Measurements from ENCODE around the gene TPP1.

TPP1 gene

DNA sequence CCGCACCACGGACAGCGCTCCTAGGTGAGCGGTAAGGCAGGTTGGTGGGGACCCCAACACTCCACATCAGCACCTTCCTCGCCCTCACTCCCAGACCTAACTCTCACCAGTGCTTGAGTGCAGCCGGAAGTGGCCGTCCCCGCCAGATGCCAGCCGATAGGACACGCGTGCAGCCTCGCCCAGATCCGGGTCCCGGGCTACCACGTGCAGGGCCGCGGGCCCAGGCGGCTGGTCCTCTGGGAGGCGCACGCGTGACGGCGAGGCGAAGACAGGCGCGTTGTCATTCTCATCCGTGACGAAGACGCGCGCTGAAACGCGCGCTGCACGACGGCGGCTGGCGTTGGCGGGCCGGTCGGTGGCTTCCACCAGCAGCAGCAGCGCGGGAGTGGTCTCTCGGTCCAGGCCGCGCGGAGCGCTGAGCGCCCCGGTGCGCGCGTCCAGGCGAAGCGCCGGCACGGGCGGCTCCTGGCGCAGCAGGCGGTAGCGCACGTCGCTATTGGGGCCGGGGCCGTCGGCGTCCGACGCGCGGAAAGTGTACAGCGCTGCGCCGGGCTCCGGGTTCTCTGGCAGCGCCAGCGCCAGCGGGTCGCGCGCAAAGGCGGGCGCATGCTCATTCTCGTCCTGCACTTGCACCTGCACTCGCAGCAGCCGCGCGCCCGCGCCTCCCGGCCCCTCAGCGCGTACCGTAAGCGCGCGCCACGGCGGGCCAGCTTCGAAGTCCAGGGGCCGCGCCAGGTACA is 10.8 kb upstream of the TPP1 start:
- DNase-seq (ENCODE audit: low read depth) = no peak
- TF ChIP-seq, protein P1, sequence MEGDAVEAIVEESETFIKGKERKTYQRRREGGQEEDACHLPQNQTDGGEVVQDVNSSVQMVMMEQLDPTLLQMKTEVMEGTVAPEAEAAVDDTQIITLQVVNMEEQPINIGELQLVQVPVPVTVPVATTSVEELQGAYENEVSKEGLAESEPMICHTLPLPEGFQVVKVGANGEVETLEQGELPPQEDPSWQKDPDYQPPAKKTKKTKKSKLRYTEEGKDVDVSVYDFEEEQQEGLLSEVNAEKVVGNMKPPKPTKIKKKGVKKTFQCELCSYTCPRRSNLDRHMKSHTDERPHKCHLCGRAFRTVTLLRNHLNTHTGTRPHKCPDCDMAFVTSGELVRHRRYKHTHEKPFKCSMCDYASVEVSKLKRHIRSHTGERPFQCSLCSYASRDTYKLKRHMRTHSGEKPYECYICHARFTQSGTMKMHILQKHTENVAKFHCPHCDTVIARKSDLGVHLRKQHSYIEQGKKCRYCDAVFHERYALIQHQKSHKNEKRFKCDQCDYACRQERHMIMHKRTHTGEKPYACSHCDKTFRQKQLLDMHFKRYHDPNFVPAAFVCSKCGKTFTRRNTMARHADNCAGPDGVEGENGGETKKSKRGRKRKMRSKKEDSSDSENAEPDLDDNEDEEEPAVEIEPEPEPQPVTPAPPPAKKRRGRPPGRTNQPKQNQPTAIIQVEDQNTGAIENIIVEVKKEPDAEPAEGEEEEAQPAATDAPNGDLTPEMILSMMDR (IDR thresholded peaks at IDR 0.05; ENCODE audit: control insufficient read depth, insufficient read depth, low read depth, low read length, missing control alignments) = no peak
- no peak overlapping the region for H3K4me3 ChIP-seq (ENCODE audit: control insufficient read depth, low read depth, low read length)

DNA sequence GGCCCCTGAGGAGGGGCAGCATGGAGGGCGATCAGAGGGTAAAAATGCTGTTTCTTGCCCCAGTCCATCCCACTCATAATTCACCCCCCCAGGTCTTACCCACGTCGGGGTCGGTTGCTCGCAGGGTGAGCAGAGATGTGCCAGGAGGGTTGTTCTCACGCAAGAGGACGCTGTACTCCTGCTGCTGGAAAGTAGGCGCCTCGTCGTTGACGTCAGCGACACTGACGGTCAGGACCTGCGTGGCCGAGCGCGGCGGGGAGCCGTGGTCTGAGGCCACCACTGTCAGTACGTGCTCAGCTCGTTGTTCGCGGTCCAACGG is 10.3 kb upstream of the TPP1 start:
- TF ChIP-seq, protein P1 (IDR thresholded peaks at IDR 0.05; ENCODE audit: control insufficient read depth, insufficient read depth, low read depth, low read length, missing control alignments) = no peak
- no peak for DNase-seq (ENCODE audit: low read depth)
- H3K4me3 ChIP-seq (ENCODE audit: control insufficient read depth, low read depth, low read length) = no peak overlapping the region

DNA sequence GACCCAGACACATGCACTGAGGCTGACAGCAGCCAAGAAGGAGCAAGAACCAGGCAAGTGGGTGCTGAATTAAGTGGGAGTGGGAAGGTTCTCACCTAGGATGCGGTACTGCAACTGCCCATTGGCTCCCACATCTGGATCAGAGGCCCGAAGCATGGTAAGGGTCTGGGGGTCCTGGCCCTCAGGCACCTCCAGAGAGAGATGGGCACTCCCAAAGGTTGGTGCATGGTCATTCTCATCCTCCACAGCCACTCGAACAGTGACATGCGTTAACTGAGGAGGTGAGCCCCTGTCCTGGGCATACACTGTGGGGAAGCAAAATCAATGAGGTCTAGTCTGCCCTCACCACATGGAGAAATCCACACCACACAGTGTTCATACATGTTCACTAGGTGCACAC is 9.3 kb upstream of the TPP1 start:
- TF ChIP-seq, protein P1 (IDR thresholded peaks at IDR 0.05; ENCODE audit: control insufficient read depth, insufficient read depth, low read depth, low read length, missing control alignments) = no peak
- DNase-seq (ENCODE audit: low read depth) = no peak
- no peak overlapping the region for H3K4me3 ChIP-seq (ENCODE audit: control insufficient read depth, low read depth, low read length)

DNA sequence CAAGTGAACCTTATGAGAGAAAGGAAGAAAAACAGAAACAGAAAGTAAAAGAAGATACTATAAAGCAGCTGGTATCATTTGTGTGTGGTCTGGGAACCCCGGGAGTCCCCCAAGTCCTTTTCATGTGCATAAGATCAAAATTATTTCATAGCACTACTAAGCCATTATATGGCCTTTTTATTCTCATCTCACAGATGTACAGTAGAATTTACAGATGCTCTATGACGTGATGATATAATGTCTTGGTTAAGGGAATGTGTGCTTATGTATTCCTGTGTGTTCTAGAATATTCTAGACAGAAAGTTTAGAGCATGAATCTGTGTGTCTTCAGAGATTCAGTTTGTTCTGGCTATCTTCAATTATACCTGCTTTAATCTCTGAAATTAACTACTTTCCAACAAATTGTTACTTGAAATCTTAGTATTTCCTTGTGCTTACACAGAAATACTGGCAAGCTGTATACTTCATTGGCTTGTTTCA is 8.6 kb upstream of the TPP1 start:
- TF ChIP-seq, protein P1 (IDR thresholded peaks at IDR 0.05; ENCODE audit: control insufficient read depth, insufficient read depth, low read depth, low read length, missing control alignments) = no peak
- no peak for DNase-seq (ENCODE audit: low read depth)
- H3K4me3 ChIP-seq (ENCODE audit: control insufficient read depth, low read depth, low read length) = no peak overlapping the region

DNA sequence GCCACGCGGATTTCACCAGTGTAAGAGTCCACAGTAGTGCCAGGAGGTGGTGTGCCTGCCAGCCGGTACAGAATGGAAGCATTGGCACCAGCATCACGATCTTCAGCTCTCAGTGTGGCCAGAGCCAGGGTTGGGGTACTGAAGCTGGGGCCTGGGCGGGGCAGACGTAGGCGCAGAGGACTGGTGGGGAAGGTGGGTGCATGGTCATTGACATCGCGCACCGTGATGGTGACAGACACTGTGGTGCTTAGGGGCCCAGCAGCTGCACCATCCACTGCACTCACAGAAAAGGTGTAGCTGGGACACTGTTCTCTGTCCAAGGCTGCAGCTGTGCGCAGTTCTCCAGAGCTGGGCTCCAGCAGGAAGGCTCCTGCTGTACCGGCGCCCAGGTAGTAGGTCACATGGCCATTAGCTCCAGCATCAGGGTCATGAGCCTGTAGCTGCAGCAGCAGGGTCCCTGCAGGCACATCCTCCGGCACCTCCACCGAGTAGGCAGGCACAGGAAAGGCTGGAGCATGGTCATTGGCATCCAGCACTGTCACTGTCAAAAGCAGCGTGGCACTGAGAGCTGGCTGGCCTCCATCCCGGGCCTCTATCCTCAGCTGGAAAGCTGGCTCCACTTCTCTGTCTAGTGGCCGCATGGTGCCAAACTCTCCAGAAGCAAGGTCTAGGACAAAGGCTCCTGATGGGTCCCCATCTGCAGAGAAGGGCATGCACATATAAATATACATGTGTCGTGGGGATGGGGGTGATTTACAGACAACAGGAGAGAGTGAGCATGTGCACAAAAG is 7.9 kb upstream of the TPP1 start:
- TF ChIP-seq, protein P1 (IDR thresholded peaks at IDR 0.05; ENCODE audit: control insufficient read depth, insufficient read depth, low read depth, low read length, missing control alignments) = no peak
- DNase-seq (ENCODE audit: low read depth) = no peak

DNA sequence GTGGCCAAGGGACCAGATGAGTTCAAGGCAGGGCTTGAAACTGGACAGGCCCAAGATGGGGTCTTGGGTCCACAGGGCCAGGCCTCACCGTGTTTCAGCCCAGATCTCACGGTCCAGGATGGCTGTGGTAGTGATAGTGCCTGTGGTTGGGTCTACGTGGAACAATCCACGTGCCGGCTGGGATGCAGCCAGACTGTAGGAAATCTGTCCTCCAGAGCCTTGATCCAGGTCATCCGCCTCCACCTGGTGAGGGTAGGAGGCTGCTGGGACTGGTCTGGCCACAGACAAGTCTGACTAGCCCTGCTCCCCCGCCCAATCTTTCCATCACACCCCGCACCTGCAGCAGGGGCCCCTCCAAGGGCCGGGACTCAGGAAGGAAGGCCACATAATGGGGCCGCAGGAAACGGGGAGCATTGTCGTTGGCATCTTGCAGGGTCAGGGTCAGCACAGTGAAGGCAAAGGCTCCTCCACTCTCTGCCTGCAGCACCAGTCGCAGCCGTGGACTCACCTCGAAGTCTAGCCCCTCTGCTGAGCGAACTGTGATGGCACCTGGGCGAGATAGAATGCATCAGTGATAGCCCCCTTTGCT is 6.7 kb upstream of the TPP1 start:
- no peak for DNase-seq (ENCODE audit: low read depth)
- no peak overlapping the region for H3K4me3 ChIP-seq (ENCODE audit: control insufficient read depth, low read depth, low read length)
- TF ChIP-seq, protein P1 (IDR thresholded peaks at IDR 0.05; ENCODE audit: control insufficient read depth, insufficient read depth, low read depth, low read length, missing control alignments) = no peak

More for the DNA sequence above, 7.9 kb upstream of the TPP1 start:
- H3K4me3 ChIP-seq (ENCODE audit: control insufficient read depth, low read depth, low read length) = no peak overlapping the region

Measured in AG09309 (cell line).